ENCODE results near the gene MRPL55. TPM values are rescaled to one million over a fixed set of nuclear protein-coding genes. Genes with fewer than 3 reads are reported as not detected.

Gene MRPL55
- total RNA-seq, 1 donor from 2014 or later: 55.2 TPM

GRCh38 chr1:228096416-228097332, 12.4 kb downstream of the MRPL55 start:
- Mint-ChIP-seq H3K4me1 (peaks cover 16% of the 10 kb centered on the region), H3K27me3 (no peaks in the 10 kb centered on the region), H3K9me3 (peaks cover 11% of the 10 kb centered on the region), H3K27ac (no peak overlapping the region), H3K4me3 (no peak overlapping the region), H3K36me3 (ENCODE audit: low read depth) (peaks cover 71% of the 10 kb centered on the region)
- intact Hi-C loops (cut with micrococcal nuclease): no loop called here
- DNase-seq: no peak

- Mint-ChIP-seq H3K4me3 (no peak overlapping the region), H3K27me3 (no peaks in the 10 kb centered on the region), H3K4me1 (peaks cover 16% of the 10 kb centered on the region), H3K36me3 (ENCODE audit: low read depth) (peaks cover 73% of the 10 kb centered on the region), H3K9me3 (peaks cover 11% of the 10 kb centered on the region), H3K27ac (no peak overlapping the region)
- no peak for DNase-seq
- intact Hi-C loops (cut with micrococcal nuclease): no loop called here
Measured at GRCh38 chr1:228095938-228096337, 13.2 kb downstream of the MRPL55 start.

GRCh38 chr1:228095161-228095560, 13.9 kb downstream of the MRPL55 start:
- Mint-ChIP-seq H3K4me1 (peaks cover 19% of the 10 kb centered on the region), H3K9me3 (peaks cover 11% of the 10 kb centered on the region), H3K4me3 (no peak overlapping the region), H3K36me3 (ENCODE audit: low read depth) (peaks cover 74% of the 10 kb centered on the region), H3K27ac (no peak overlapping the region), H3K27me3 (no peaks in the 10 kb centered on the region)
- intact Hi-C loops (cut with micrococcal nuclease): no loop called here
- no peak for DNase-seq

GRCh38 chr1:228094432-228095016, 14.6 kb downstream of the MRPL55 start:
- no peak for DNase-seq
- peaks cover 73% of the 10 kb centered on the region for H3K36me3 Mint-ChIP-seq (ENCODE audit: low read depth)
- peaks cover 11% of the 10 kb centered on the region for H3K9me3 Mint-ChIP-seq
- H3K4me1 Mint-ChIP-seq: peaks cover 21% of the 10 kb centered on the region
- intact Hi-C loops (cut with micrococcal nuclease): no loop called here
- H3K27ac Mint-ChIP-seq: no peak overlapping the region
- H3K4me3 Mint-ChIP-seq: no peak overlapping the region
- no peaks in the 10 kb centered on the region for H3K27me3 Mint-ChIP-seq

GRCh38 chr1:228093050-228093906, 15.8 kb downstream of the MRPL55 start:
- intact Hi-C loops (cut with micrococcal nuclease): no loop called here
- Mint-ChIP-seq H3K9me3 (peaks cover 11% of the 10 kb centered on the region), H3K27ac (no peak overlapping the region), H3K27me3 (no peaks in the 10 kb centered on the region), H3K4me1 (peaks cover 27% of the 10 kb centered on the region), H3K4me3 (no peak overlapping the region), H3K36me3 (ENCODE audit: low read depth) (peaks cover 72% of the 10 kb centered on the region)
- DNase-seq: no peak

- H3K36me3 Mint-ChIP-seq (ENCODE audit: low read depth): peaks cover 71% of the 10 kb centered on the region
- intact Hi-C loops (cut with micrococcal nuclease): no loop called here
- peaks cover 35% of the 10 kb centered on the region for H3K4me1 Mint-ChIP-seq
- no peak for DNase-seq
- H3K4me3 Mint-ChIP-seq: no peak overlapping the region
- H3K27me3 Mint-ChIP-seq: no peaks in the 10 kb centered on the region
- H3K9me3 Mint-ChIP-seq: peaks cover 11% of the 10 kb centered on the region
- H3K27ac Mint-ChIP-seq: no peak overlapping the region
Measured at GRCh38 chr1:228092342-228093049, 16.6 kb downstream of the MRPL55 start.

GRCh38 chr1:228091084-228091483, 18.0 kb downstream of the MRPL55 start:
- H3K27ac Mint-ChIP-seq: peak overlapping the region; percentile 17
- H3K4me3 Mint-ChIP-seq: peak overlapping the region; percentile 2
- peaks cover 65% of the 10 kb centered on the region for H3K36me3 Mint-ChIP-seq (ENCODE audit: low read depth)
- H3K4me1 Mint-ChIP-seq: peaks cover 44% of the 10 kb centered on the region
- H3K9me3 Mint-ChIP-seq: peaks cover 11% of the 10 kb centered on the region
- H3K27me3 Mint-ChIP-seq: no peaks in the 10 kb centered on the region
- intact Hi-C loops (cut with micrococcal nuclease): no loop called here
- no peak for DNase-seq

- Mint-ChIP-seq H3K27ac (no peak overlapping the region), H3K4me1 (peaks cover 41% of the 10 kb centered on the region), H3K9me3 (peaks cover 11% of the 10 kb centered on the region), H3K4me3 (no peak overlapping the region), H3K36me3 (ENCODE audit: low read depth) (peaks cover 62% of the 10 kb centered on the region), H3K27me3 (no peaks in the 10 kb centered on the region)
- no peak for DNase-seq
- intact Hi-C loops (cut with micrococcal nuclease): no loop called here
Measured at GRCh38 chr1:228090613-228091081, 18.5 kb downstream of the MRPL55 start.

- no peak overlapping the region for H3K4me3 Mint-ChIP-seq
- H3K4me1 Mint-ChIP-seq: peaks cover 46% of the 10 kb centered on the region
- H3K27ac Mint-ChIP-seq: peak overlapping the region; percentile 66
- no peaks in the 10 kb centered on the region for H3K27me3 Mint-ChIP-seq
- H3K36me3 Mint-ChIP-seq (ENCODE audit: low read depth): peaks cover 61% of the 10 kb centered on the region
- no peak for DNase-seq
- peaks cover 7% of the 10 kb centered on the region for H3K9me3 Mint-ChIP-seq
- intact Hi-C loops (cut with micrococcal nuclease): loop anchor here (10.0 kb wide), 1 partner anchor 1685 kb away; the partner anchor contains the start of gene PARP1
Measured at GRCh38 chr1:228089519-228090380, 19.3 kb downstream of the MRPL55 start.

- H3K4me1 Mint-ChIP-seq: peaks cover 55% of the 10 kb centered on the region
- no peaks in the 10 kb centered on the region for H3K27me3 Mint-ChIP-seq
- H3K27ac Mint-ChIP-seq: peak overlapping the region; percentile 74
- intact Hi-C loops (cut with micrococcal nuclease): loop anchor here (10.0 kb wide), 1 partner anchor 1684 kb away; the partner anchor contains the start of gene PARP1
- no peak for DNase-seq
- H3K9me3 Mint-ChIP-seq: no peaks in the 10 kb centered on the region
- H3K36me3 Mint-ChIP-seq (ENCODE audit: low read depth): peaks cover 59% of the 10 kb centered on the region
- H3K4me3 Mint-ChIP-seq: peak overlapping the region; percentile 32
Measured at GRCh38 chr1:228088586-228089498, 20.3 kb downstream of the MRPL55 start.

GRCh38 chr1:228087771-228088251, 21.3 kb downstream of the MRPL55 start:
- Mint-ChIP-seq H3K9me3 (no peaks in the 10 kb centered on the region), H3K4me3 (peak overlapping the region; percentile 54)
- intact Hi-C loops (cut with micrococcal nuclease): loop anchor here (10.0 kb wide), 1 partner anchor 1683 kb away; the partner anchor contains the start of gene PARP1

More at GRCh38 chr1:228087771-228088251, 21.3 kb downstream of the MRPL55 start:
- no peak for DNase-seq
- Mint-ChIP-seq H3K36me3 (ENCODE audit: low read depth) (peaks cover 61% of the 10 kb centered on the region), H3K27ac (peak overlapping the region; percentile 82), H3K4me1 (peaks cover 58% of the 10 kb centered on the region), H3K27me3 (no peaks in the 10 kb centered on the region)
